ENCODE results near the gene FBXW5.

DNA sequence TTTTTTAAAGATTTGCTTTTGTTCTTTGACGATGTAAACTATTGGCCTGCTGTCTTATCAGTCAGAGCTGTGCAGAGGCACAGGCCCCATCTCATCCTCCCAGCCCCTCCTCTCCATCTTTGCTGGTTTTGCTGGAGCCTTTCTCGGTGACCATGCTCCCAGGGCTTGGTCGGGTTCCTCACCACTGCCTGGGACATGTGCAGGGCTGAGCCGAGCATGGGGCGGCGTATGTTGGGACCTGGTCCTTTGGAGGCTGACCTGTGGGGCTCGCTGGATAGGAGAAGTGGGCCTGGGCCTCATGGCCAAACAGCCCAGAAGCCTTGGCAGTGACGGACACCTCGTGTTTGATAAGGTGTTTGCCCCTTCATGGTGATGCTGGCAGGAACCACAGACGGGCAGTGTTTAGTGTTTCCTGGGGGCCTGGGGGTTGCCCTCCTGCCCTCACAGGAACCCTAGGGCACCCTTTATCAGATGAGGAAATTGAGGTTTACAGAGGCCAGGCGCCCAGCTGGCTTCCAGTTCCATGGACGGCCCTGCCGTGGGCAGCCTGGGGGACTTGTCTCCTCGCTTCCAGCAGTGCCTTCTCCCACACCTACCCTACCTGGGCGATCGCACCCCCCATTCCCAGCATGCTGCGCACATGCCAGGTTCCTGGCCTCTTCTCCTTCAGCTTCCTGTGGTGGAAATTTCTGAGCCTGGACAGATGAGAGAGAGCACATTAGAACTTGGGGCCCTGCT, 30.7 kb downstream of the FBXW5 start:
- TF ChIP-seq EP300 (conservative IDR thresholded peaks at IDR 0.05; ENCODE audit: poor library complexity, severe bottlenecking): no peak
- no peak for TF ChIP-seq EZH2 (IDR thresholded peaks at IDR 0.05; ENCODE audit: borderline replicate concordance, insufficient read depth, low read length, poor library complexity, severe bottlenecking)
- TF ChIP-seq, protein P1, sequence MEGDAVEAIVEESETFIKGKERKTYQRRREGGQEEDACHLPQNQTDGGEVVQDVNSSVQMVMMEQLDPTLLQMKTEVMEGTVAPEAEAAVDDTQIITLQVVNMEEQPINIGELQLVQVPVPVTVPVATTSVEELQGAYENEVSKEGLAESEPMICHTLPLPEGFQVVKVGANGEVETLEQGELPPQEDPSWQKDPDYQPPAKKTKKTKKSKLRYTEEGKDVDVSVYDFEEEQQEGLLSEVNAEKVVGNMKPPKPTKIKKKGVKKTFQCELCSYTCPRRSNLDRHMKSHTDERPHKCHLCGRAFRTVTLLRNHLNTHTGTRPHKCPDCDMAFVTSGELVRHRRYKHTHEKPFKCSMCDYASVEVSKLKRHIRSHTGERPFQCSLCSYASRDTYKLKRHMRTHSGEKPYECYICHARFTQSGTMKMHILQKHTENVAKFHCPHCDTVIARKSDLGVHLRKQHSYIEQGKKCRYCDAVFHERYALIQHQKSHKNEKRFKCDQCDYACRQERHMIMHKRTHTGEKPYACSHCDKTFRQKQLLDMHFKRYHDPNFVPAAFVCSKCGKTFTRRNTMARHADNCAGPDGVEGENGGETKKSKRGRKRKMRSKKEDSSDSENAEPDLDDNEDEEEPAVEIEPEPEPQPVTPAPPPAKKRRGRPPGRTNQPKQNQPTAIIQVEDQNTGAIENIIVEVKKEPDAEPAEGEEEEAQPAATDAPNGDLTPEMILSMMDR (IDR thresholded peaks at IDR 0.05; ENCODE audit: poor library complexity, severe bottlenecking): no peak
- TF ChIP-seq, protein P2, sequence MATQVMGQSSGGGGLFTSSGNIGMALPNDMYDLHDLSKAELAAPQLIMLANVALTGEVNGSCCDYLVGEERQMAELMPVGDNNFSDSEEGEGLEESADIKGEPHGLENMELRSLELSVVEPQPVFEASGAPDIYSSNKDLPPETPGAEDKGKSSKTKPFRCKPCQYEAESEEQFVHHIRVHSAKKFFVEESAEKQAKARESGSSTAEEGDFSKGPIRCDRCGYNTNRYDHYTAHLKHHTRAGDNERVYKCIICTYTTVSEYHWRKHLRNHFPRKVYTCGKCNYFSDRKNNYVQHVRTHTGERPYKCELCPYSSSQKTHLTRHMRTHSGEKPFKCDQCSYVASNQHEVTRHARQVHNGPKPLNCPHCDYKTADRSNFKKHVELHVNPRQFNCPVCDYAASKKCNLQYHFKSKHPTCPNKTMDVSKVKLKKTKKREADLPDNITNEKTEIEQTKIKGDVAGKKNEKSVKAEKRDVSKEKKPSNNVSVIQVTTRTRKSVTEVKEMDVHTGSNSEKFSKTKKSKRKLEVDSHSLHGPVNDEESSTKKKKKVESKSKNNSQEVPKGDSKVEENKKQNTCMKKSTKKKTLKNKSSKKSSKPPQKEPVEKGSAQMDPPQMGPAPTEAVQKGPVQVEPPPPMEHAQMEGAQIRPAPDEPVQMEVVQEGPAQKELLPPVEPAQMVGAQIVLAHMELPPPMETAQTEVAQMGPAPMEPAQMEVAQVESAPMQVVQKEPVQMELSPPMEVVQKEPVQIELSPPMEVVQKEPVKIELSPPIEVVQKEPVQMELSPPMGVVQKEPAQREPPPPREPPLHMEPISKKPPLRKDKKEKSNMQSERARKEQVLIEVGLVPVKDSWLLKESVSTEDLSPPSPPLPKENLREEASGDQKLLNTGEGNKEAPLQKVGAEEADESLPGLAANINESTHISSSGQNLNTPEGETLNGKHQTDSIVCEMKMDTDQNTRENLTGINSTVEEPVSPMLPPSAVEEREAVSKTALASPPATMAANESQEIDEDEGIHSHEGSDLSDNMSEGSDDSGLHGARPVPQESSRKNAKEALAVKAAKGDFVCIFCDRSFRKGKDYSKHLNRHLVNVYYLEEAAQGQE (IDR thresholded peaks at IDR 0.05; ENCODE audit: borderline replicate concordance): no peak
- no peak for TF ChIP-seq POLR2AphosphoS5 (IDR thresholded peaks at IDR 0.05)
- no peak for TF ChIP-seq RAD21 (conservative IDR thresholded peaks at IDR 0.05)
- no peak for TF ChIP-seq SMC3 (conservative IDR thresholded peaks at IDR 0.05; ENCODE audit: poor library complexity)
- TF ChIP-seq MXI1 (conservative IDR thresholded peaks at IDR 0.05; ENCODE audit: poor library complexity, severe bottlenecking): no peak
